ENCODE results near the gene CTU1.

The CTU1 gene

GRCh38 chr19:51060973-51061372, 47.2 kb downstream of the CTU1 start:
- TF ChIP-seq, protein P1, sequence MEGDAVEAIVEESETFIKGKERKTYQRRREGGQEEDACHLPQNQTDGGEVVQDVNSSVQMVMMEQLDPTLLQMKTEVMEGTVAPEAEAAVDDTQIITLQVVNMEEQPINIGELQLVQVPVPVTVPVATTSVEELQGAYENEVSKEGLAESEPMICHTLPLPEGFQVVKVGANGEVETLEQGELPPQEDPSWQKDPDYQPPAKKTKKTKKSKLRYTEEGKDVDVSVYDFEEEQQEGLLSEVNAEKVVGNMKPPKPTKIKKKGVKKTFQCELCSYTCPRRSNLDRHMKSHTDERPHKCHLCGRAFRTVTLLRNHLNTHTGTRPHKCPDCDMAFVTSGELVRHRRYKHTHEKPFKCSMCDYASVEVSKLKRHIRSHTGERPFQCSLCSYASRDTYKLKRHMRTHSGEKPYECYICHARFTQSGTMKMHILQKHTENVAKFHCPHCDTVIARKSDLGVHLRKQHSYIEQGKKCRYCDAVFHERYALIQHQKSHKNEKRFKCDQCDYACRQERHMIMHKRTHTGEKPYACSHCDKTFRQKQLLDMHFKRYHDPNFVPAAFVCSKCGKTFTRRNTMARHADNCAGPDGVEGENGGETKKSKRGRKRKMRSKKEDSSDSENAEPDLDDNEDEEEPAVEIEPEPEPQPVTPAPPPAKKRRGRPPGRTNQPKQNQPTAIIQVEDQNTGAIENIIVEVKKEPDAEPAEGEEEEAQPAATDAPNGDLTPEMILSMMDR (IDR thresholded peaks at IDR 0.05; ENCODE audit: extremely low read depth, missing control alignments): no peak
- no peak for DNase-seq (ENCODE audit: low spot score)

GRCh38 chr19:51060336-51060735, 47.9 kb downstream of the CTU1 start:
- TF ChIP-seq, protein P1 (IDR thresholded peaks at IDR 0.05; ENCODE audit: extremely low read depth, missing control alignments): no peak
- DNase-seq (ENCODE audit: low spot score): no peak

DNA sequence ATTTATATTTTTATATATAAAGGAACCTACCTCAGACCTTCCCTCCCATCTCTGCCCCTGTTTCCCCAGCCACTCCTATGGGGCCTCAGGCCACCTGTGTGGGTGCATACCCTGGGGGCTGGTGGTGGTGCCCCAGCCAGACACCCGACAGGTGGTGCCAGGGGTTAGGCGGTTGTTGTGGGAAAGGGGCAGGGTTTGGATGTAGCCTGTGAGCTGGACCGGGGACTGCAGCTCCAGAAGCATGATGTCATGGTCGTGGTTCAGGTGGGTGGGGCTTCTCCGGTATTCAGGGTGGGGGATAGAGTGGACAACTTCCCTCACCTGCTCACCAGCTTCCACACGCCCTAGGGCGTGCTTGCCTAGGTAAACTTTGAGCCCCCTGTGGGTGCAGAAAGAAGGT, 48.5 kb downstream of the CTU1 start:
- TF ChIP-seq, protein P1 (IDR thresholded peaks at IDR 0.05; ENCODE audit: extremely low read depth, missing control alignments): no peak
- DNase-seq (ENCODE audit: low spot score): no peak

DNA sequence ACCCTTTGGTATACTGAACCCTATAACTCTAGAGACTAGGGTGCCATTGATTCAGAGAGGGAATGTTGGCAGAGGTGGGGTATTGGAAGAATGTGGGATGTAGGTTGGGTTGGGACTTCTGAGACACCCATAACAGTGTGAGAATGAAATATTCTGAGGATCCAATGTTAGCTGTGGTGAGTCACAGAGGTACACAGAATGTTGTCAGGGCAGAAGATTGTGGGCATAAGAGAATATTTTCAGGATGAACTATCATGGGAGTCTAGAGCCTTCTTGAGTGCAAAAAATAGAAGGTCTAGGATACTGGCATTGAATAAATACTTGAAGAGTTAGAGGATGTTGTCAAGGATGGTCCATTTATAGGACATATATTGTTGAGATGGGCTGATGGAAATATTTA, 52.3 kb downstream of the CTU1 start:
- DNase-seq (ENCODE audit: low spot score): no peak

More for the DNA sequence above, 52.3 kb downstream of the CTU1 start:
- TF ChIP-seq, protein P1 (IDR thresholded peaks at IDR 0.05; ENCODE audit: extremely low read depth, missing control alignments): no peak
